Measurements from ENCODE around the gene CPA4.

CPA4 gene

DNA sequence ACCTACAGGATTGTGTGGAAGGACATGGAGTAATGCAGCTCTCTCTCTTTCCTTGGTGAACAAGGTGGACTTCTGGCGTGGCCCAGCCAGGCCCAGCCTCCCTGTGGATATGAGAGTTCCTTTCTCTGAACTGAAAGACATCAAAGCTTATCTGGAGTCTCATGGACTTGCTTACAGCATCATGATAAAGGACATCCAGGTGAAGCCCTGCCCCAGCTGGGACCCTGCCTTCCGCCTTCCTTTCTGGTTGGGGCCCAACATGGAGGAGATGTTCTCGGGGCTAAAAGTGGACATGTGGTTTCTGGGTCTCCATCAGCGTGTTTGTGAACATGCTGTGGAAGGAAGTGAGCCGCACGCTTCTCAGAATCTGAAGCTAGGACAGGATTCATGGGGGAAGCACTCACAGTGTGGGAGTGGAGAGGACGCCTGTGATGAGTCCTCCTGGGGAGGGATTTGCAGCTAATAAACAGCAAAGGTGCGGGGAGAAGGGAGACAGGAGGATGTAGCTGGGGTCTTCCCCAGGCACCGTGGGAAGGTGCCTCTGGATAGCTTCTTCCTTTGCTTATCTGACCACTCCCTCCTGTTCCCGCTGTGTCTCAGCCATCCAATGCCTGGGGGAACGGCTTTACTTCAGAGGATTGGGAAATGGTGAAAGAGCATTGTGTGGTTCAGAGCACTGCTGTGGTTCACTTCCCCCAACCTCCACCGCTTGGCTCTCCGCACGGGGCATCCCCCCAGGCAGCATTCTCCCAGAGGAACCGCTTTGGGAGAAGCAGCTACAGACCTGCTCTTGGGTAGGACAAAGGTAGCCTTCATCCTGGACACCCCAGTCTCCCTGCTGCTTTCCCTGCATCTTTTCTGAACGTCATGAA, 57.2 kb downstream of the CPA4 start:
- DNase-seq (ENCODE audit: low spot score): no peak
- POLR2A ChIA-PET (ENCODE audit: low non-redundant PET): no interaction called here
- CTCF ChIA-PET: no interaction called here
- TF ChIP-seq, protein P1, sequence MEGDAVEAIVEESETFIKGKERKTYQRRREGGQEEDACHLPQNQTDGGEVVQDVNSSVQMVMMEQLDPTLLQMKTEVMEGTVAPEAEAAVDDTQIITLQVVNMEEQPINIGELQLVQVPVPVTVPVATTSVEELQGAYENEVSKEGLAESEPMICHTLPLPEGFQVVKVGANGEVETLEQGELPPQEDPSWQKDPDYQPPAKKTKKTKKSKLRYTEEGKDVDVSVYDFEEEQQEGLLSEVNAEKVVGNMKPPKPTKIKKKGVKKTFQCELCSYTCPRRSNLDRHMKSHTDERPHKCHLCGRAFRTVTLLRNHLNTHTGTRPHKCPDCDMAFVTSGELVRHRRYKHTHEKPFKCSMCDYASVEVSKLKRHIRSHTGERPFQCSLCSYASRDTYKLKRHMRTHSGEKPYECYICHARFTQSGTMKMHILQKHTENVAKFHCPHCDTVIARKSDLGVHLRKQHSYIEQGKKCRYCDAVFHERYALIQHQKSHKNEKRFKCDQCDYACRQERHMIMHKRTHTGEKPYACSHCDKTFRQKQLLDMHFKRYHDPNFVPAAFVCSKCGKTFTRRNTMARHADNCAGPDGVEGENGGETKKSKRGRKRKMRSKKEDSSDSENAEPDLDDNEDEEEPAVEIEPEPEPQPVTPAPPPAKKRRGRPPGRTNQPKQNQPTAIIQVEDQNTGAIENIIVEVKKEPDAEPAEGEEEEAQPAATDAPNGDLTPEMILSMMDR (conservative IDR thresholded peaks at IDR 0.05; ENCODE audit: low read depth): no peak
- no peak overlapping the region for H3K27ac ChIP-seq

DNA sequence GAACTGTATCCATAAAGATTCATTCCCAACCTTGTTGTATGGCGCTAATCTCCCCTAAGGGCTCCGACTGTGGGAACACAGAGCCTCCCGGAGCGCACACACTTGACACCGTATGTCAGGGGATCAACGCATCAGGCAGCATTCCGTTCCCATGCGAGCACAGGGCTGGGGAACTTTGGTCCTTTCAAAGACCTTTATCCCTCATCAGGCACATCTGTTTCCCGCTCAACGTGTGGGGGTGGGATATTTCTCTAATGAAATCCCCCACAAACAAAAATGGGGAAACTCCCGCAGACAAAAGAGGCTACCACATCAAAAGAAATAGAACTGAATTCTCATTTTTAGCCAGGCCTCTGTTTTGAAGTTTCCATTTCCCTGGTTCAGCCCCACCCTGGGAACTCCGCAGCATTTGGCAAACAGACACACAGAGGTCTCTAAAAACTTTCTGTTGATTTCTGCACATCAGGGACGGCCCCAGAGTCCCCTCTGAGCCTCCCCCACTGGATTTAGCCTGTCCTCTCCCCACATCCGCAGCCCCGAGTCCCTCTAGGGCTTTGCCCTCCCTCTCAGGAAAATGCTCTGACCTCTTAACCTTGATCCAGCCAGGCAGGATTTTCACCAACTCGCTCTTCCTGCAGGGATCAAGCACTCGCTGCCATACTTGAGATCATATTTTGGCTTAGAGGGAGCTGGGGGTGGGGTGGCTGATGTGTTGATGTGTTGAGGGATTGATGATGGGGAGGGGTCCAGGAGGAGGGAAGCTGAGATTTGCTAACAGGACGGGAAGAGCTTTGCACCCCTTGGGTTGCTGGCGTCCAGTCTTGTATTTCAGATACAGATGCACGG, 58.2 kb downstream of the CPA4 start:
- H3K27ac ChIP-seq: no peak overlapping the region
- POLR2A ChIA-PET (ENCODE audit: low non-redundant PET): no interaction called here
- CTCF ChIA-PET: no interaction called here
- DNase-seq (ENCODE audit: low spot score): no peak
- TF ChIP-seq, protein P1 (conservative IDR thresholded peaks at IDR 0.05; ENCODE audit: low read depth): no peak

DNA sequence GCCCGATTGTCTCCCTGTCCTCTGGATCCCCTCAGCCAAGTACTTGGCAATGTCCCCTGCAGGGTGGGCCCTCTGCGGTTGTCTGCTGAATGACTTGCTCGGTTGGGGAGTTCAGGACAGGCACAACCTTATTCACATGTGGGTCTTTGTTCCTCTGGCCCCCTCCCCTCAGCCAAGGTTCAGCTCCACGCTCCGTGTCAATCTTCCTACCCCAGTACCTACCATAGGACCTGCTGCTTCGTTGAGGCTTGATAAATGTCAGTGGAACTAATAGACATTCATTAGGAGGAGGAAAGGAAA, 58.8 kb downstream of the CPA4 start:
- ChIA-PET POLR2A (ENCODE audit: low non-redundant PET) (no interaction called here), CTCF (no interaction called here)
- TF ChIP-seq, protein P1 (conservative IDR thresholded peaks at IDR 0.05; ENCODE audit: low read depth): no peak
- DNase-seq (ENCODE audit: low spot score): no peak
- peak overlapping the region; percentile 99 for H3K27ac ChIP-seq

DNA sequence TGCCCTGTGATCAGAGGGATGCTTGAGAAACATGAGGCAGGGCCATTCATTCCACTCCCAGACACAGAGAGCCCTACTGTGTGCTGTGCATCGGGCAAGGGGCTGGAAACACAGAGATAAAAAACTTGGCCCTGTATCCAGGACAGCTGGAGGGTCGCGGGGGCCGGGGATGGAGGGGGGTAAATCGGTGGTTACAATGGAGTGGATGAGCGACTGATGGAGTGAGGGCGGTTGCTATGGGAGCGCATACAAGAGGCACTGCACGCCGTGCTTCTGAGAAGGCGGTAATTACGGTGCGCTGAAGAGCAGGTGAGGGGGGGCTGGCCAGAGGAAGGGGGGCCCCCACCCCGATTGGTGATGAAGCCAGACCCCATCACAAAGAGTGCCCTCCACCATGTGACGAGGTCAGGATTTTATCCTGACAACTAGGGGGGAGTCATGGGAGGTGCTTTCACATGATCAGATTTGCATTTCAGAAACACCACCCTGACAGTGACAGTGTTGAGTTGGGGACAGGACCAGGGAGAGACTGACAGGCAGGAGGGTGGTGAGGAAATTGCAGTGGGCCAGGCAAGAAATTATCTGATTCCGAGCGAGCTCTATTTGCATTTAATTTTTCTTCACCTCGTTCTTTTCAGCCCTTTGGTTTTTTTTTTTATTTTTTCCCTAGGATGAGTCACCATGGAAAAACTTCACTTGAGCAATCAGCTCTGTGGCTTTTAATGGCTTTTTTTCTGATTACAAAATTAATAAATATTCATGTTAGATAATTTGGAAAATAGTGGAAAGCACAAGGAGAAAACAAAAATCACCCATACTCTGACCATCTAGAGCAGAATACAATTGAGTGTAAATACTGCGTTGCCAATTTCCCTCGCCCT, 59.5 kb downstream of the CPA4 start:
- ChIA-PET POLR2A (ENCODE audit: low non-redundant PET) (no interaction called here), CTCF (no interaction called here)
- peak overlapping the region; percentile 99 for H3K27ac ChIP-seq
- TF ChIP-seq, protein P1 (conservative IDR thresholded peaks at IDR 0.05; ENCODE audit: low read depth): no peak
- DNase-seq (ENCODE audit: low spot score): peak; percentile 59

DNA sequence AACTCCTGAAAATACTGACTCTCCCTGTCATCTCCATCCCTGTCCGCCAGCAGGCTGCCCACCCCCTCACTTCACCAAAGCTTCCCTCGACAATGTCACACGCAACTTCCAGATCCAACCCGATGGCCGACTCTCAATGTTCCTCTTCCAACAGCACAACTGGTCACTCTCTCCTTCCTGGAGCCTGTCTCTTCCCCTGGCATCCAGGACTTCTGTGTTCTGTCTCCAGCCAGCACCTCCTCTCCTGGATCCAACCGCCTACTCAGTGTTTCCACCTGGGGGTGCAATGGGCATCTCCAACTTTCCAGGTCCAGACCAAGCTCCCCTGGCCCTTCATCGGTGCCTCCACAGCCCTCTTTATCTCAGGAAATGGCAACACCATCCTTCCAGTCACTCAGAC, 60.2 kb downstream of the CPA4 start:
- no peak for DNase-seq (ENCODE audit: low spot score)
- TF ChIP-seq, protein P1 (conservative IDR thresholded peaks at IDR 0.05; ENCODE audit: low read depth): no peak
- ChIA-PET CTCF (no interaction called here), POLR2A (ENCODE audit: low non-redundant PET) (no interaction called here)
- peak overlapping the region; percentile 99 for H3K27ac ChIP-seq

All from RWPE1 (cell line).